Spleen (tissue), 7 donors: ENCODE results near the gene SIRT2.

Experiments used
- CTCF ChIP-seq, 11 experiments: fragments of 200-600 bp in 7 of 11; fragments of 450-650 bp in 4 of 11; sonication (generic) in 4 of 11; IDR thresholded peaks in 8 of 11; conservative IDR thresholded peaks in 3 of 11; 1 replicate in 7 of 11; 2 replicates in 4 of 11; pipeline versions ENCODE4 v1.4.0 to v1.8.0; 2016 to 2021; ENCODE audit warnings: antibody characterized with exemption in 11 of 11, inconsistent platforms in 4 of 11, mild to moderate bottlenecking in 1 of 11
- POLR2AphosphoS5 ChIP-seq, 3 donors: sonication (generic); formaldehyde crosslinking; IDR thresholded peaks; one replicate each; pipeline ENCODE4 v1.5.1; 2017; ENCODE audit warnings: antibody characterized with exemption in 3 of 3
- donor health status: DM: no; HTN: no; CAD: no; lungs with moderate emphysema.
- donor health status: DM: no; HTN: no; CAD: no.
- donor health status: DM: no; HTN: no; CAD: no.

GRCh38 chr19:38893341-38893771, 6.1 kb downstream of the SIRT2 start:
- TF ChIP-seq POLR2AphosphoS5 (IDR thresholded peaks at IDR 0.05) (peak in 2 of 3 donors; percentile 40 to 51), CTCF (IDR thresholded peaks at IDR 0.05 in 8 of 11, conservative IDR thresholded peaks at IDR 0.05 in 3 of 11) (no peak)
